IMR-90 (cell line): ENCODE data around the gene C10orf88. TPM values are rescaled to one million over a fixed set of nuclear protein-coding genes. Genes with fewer than 3 reads are reported as not detected.

Experiments used
- ATAC-seq: fragments of 200-7000 bp; cut with Tn5 transposase; 2 replicates; pipeline ENCODE4 v1.9.1; 2020; ENCODE audit warnings: low read depth, mild to moderate bottlenecking, moderate library complexity
- BruUV-seq: library from RNA; stranded (reverse); fragments of 400-500 nt; replicated peaks from 2 replicates; lab custom pipeline; 2021; lab: Mats Ljungman, UMichigan
- CTCF ChIA-PET: fragments of 300-600 bp; formaldehyde crosslinking; extraction: SDS; loops from one replicate; lab custom pipeline; 2021; ENCODE audit warnings: antibody characterized with exemption; lab: Yijun Ruan, JAX
- POLR2A ChIA-PET: fragments of 300-600 bp; sonication (Branson Sonifier 250); formaldehyde crosslinking; loops from one replicate; lab custom pipeline; 2022; ENCODE audit warnings: antibody characterized with exemption; ENCODE audit not compliant: unreplicated experiment; lab: Charles Lee
- DNase-seq: peaks from one replicate; pipeline ENCODE4 v3.0.0; 2013
- H2AFZ ChIP-seq: replicated peaks from 2 replicates; pipeline ENCODE3; 2013; ENCODE audit warnings: low read length, mild to moderate bottlenecking; ENCODE audit not compliant: poor library complexity
- H2AK5ac ChIP-seq: 2 replicates; pipeline ENCODE4 v1.6.1; 2013; ENCODE audit warnings: low read depth, low read length, inconsistent platforms
- H2AK9ac ChIP-seq: replicated peaks from 2 replicates; pipeline ENCODE3; 2013; ENCODE audit warnings: mild to moderate bottlenecking, low read depth, low read length, moderate library complexity; ENCODE audit not compliant: poor library complexity
- H2BK120ac ChIP-seq: 2 replicates; pipeline ENCODE4 v1.6.1; 2013; ENCODE audit warnings: low read depth, low read length, inconsistent platforms
- H2BK15ac ChIP-seq: 3 replicates; pipeline ENCODE4 v1.6.1; 2013; ENCODE audit warnings: low read depth, low read length, inconsistent platforms
- H2BK20ac ChIP-seq: 2 replicates; pipeline ENCODE4 v1.6.1; 2013; ENCODE audit warnings: low read depth, mild to moderate bottlenecking, inconsistent platforms, low read length, moderate library complexity
- H2BK5ac ChIP-seq: 2 replicates; pipeline ENCODE4 v1.6.1; 2013; ENCODE audit warnings: mild to moderate bottlenecking, low read depth, low read length, inconsistent platforms; ENCODE audit not compliant: poor library complexity, severe bottlenecking
- H3K14ac ChIP-seq: replicated peaks from 2 replicates; pipeline ENCODE4 v1.6.1; 2013; ENCODE audit warnings: low read depth, low read length, inconsistent platforms
- H3K18ac ChIP-seq: 2 replicates; pipeline ENCODE4 v1.6.1; 2013; ENCODE audit warnings: low read depth, low read length, control low read depth
- H3K23ac ChIP-seq: 2 replicates; pipeline ENCODE4 v1.6.1; 2013; ENCODE audit warnings: low read depth, low read length, inconsistent platforms
- H3K27ac ChIP-seq: 2 replicates; pipeline ENCODE4 v1.5.1; 2013; ENCODE audit warnings: mild to moderate bottlenecking, control low read depth, low read length; ENCODE audit not compliant: insufficient read depth
- H3K27me3 ChIP-seq: 2 replicates; pipeline ENCODE4 v1.6.1; 2013; ENCODE audit warnings: low read length; ENCODE audit not compliant: control insufficient read depth, insufficient read depth
- H3K36me3 ChIP-seq: 2 replicates; pipeline ENCODE4 v1.6.1; 2013; ENCODE audit warnings: low read length, mixed read lengths; ENCODE audit not compliant: control insufficient read depth, insufficient read depth
- H3K4ac ChIP-seq: 2 replicates; pipeline ENCODE4 v1.6.1; 2013; ENCODE audit warnings: low read depth, low read length, inconsistent platforms
- H3K4me1 ChIP-seq: 2 replicates; pipeline ENCODE4 v1.6.1; 2013; ENCODE audit warnings: low read length, mixed read lengths; ENCODE audit not compliant: control insufficient read depth, insufficient read depth
- H3K4me2 ChIP-seq: 2 replicates; pipeline ENCODE4 v1.6.1; 2013; ENCODE audit warnings: low read depth, mild to moderate bottlenecking, control low read depth, low read length, moderate library complexity
- H3K4me3 ChIP-seq: 2 replicates; pipeline ENCODE4 v1.5.1; 2013; ENCODE audit warnings: low read depth, mild to moderate bottlenecking, control low read depth, low read length, moderate library complexity; ENCODE audit not compliant: insufficient read depth
- H3K56ac ChIP-seq: 2 replicates; pipeline ENCODE4 v1.6.1; 2013; ENCODE audit warnings: low read length, inconsistent platforms; ENCODE audit not compliant: insufficient read depth; ENCODE audit errors: extremely low read depth
- H3K79me1 ChIP-seq, 2 experiments: 2 replicates each; pipeline ENCODE4 v1.6.1; 2013; ENCODE audit warnings: low read length in 2 of 2, inconsistent platforms in 1 of 2, low read depth in 1 of 2
- H3K9ac ChIP-seq: 2 replicates; pipeline ENCODE4 v1.6.1; 2013; ENCODE audit warnings: low read depth, low read length, control low read depth
- H3K9me1 ChIP-seq: 2 replicates; pipeline ENCODE4 v1.6.1; 2013; ENCODE audit warnings: low read length, inconsistent platforms; ENCODE audit not compliant: insufficient read depth
- H3K9me3 ChIP-seq: 2 replicates; pipeline ENCODE4 v1.6.1; 2013; ENCODE audit warnings: low read length; ENCODE audit not compliant: control insufficient read depth, insufficient read depth
- H4K20me1 ChIP-seq: 2 replicates; pipeline ENCODE4 v1.6.1; 2013; ENCODE audit warnings: low read length, inconsistent platforms; ENCODE audit not compliant: insufficient read depth
- H4K5ac ChIP-seq: 2 replicates; pipeline ENCODE4 v1.6.1; 2013; ENCODE audit warnings: mild to moderate bottlenecking, low read depth, low read length, control low read depth
- H4K8ac ChIP-seq, 2 experiments: 2 replicates each; pipeline ENCODE4 v1.6.1; 2013; ENCODE audit warnings: low read depth in 2 of 2, low read length in 2 of 2, control low read depth in 1 of 2, inconsistent platforms in 1 of 2
- H4K91ac ChIP-seq: 2 replicates; pipeline ENCODE4 v1.6.1; 2013; ENCODE audit warnings: low read depth, low read length, inconsistent platforms; ENCODE audit not compliant: insufficient read depth
- BHLHE40 ChIP-seq: fragments of 150-350 bp; IDR thresholded peaks from 2 replicates; pipeline ENCODE4 v1.6.1; 2016; ENCODE audit warnings: mild to moderate bottlenecking, low read depth, low read length
- CEBPB ChIP-seq: IDR thresholded peaks from 2 replicates; pipeline ENCODE4 v1.6.1; 2012; ENCODE audit warnings: low read depth, low read length, improper control_type of control experiment
- CHD1 ChIP-seq: IDR thresholded peaks from 2 replicates; pipeline ENCODE4 v1.6.1; 2012; ENCODE audit warnings: low read depth, low read length, improper control_type of control experiment
- MAFK ChIP-seq: IDR thresholded peaks from 2 replicates; pipeline ENCODE4 v1.6.1; 2012; ENCODE audit warnings: low read depth, low read length, improper control_type of control experiment
- MXI1 ChIP-seq: IDR thresholded peaks from 2 replicates; pipeline ENCODE4 v1.6.1; 2012; ENCODE audit warnings: low read depth, mild to moderate bottlenecking, low read length, moderate library complexity, borderline replicate concordance
- NFE2L2 ChIP-seq: fragments of 150-350 bp; IDR thresholded peaks from 2 replicates; pipeline ENCODE4 v1.6.1; 2016; ENCODE audit warnings: low read depth, mild to moderate bottlenecking, low read length
- POLR2A ChIP-seq: IDR thresholded peaks from 2 replicates; pipeline ENCODE4 v1.6.1; 2012; ENCODE audit warnings: mild to moderate bottlenecking, low read depth, low read length
- RAD21 ChIP-seq: IDR thresholded peaks from 2 replicates; pipeline ENCODE4 v1.6.1; 2012; ENCODE audit warnings: low read length, improper control_type of control experiment
- RCOR1 ChIP-seq: IDR thresholded peaks from 2 replicates; pipeline ENCODE4 v1.6.1; 2012; ENCODE audit warnings: mild to moderate bottlenecking, low read length, improper control_type of control experiment; ENCODE audit not compliant: insufficient replicate concordance
- RFX5 ChIP-seq: IDR thresholded peaks from 2 replicates; pipeline ENCODE4 v1.8.0; 2012; ENCODE audit warnings: low read depth, mild to moderate bottlenecking, low read length, moderate library complexity
- SMC3 ChIP-seq: fragments of 150-350 bp; IDR thresholded peaks from 2 replicates; pipeline ENCODE4 v1.6.1; 2016; ENCODE audit warnings: low read depth, mild to moderate bottlenecking, antibody characterized with exemption, low read length, moderate library complexity
- WGBS, 2 experiments: methylation state at CpG; one replicate each; pipeline versions ENCODE4 v1.1.5 to v1.1.7; 2013; ENCODE audit warnings: missing lambda C conversion rate in 2 of 2; ENCODE audit not compliant: insufficient read length in 1 of 2; ENCODE audit errors: extremely low coverage in 2 of 2; 5-methylcytosine and 5-hydroxymethylcytosine counted together
- dilution Hi-C: fragments of 300-500 bp; cut with HindIII; formaldehyde crosslinking; loops from one replicate; pipeline ENCODE4 v1.14.3; 2018; ENCODE audit warnings: low sequenced_read_pairs; ENCODE audit not compliant: unreplicated experiment
- in situ Hi-C: fragments of 300-500 bp; cut with MboI; formaldehyde crosslinking; loops from 3 replicates; pipeline ENCODE4 v1.14.3; 2019; ENCODE audit warnings: low sequenced_read_pairs, inconsistent platforms, mixed read lengths
- intact Hi-C: fragments of 100-400 bp; cut with micrococcal nuclease; formaldehyde crosslinking; loops from 2 replicates; pipeline ENCODE4 v1.10.0; 2022
- polyA plus RNA-seq, 3 experiments: library from polyadenylated mRNA; depleted of rRNA; stranded (reverse); fragments of >200 nt; gene quantifications; 2 replicates each; pipeline ENCODE4 v1.2.3, GENCODE V29; 2012; ENCODE audit warnings: low replicate concordance in 1 of 3
- total RNA-seq: library from RNA; depleted of rRNA; stranded (reverse); fragments of >200 nt; gene quantifications from 2 replicates; pipeline ENCODE4 v1.2.3, GENCODE V29; 2012
- TF ChIP-seq, protein P1 (sequence below): fragments of 150-350 bp; IDR thresholded peaks from 2 replicates; pipeline ENCODE4 v1.6.1; 2016; ENCODE audit warnings: low read depth, mild to moderate bottlenecking, low read length, moderate library complexity, borderline replicate concordance
- TF ChIP-seq, protein P2 (sequence below): conservative IDR thresholded peaks from 2 replicates; pipeline ENCODE4 v1.5.1; 2012; ENCODE audit warnings: mild to moderate bottlenecking, low read depth, low read length, improper control_type of control experiment

The C10orf88 gene
- total and polyA plus RNA-seq, 2 of the 4 experiments (the other 2 are of a cell fraction): 5.9 to 12.2 TPM

DNA sequence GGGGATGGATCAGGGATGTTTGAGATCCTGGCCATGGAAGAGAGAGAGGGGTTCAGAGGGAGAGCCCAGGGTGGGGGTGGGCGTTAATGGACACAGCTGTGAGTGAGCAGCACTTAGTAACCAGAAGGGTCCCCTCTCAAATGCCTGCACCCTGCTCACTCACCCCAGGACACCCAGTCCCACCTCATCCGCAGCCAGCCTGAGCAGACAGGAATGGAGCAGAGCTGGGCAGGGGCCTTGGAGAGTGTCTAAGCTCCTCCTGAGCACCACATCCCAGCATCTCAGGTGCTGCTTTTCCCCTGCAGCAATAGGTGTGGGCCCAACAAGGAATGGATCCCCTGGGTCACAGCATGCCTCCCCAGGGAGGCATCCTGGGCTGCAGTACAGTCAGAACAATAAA is 38.3 kb downstream of the C10orf88 start:
- intact Hi-C loops (no loop called here), dilution Hi-C loops (no loop called here)
- no peak for DNase-seq

More for the DNA sequence above, 38.3 kb downstream of the C10orf88 start:
- ChIA-PET POLR2A (no interaction called here), CTCF (no interaction called here)
- Histone ChIP-seq H2BK120ac (no peak overlapping the region), H3K18ac (no peak overlapping the region), H2AK5ac (no peak overlapping the region), H3K14ac (no peak overlapping the region), H3K23ac (no peak overlapping the region), H2BK5ac (no peak overlapping the region), H3K27me3 (no peaks in the 10 kb centered on the region), H3K4ac (no peak overlapping the region), H4K5ac (no peak overlapping the region), H2BK20ac (no peak overlapping the region), H3K36me3 (no peaks in the 10 kb centered on the region), H4K20me1 (0 out of 2 replicates have a peak, but pooled peaks cover 3% of the 10 kb centered on the region), H2AK9ac (no peak overlapping the region), H2BK15ac (no peak overlapping the region), H3K4me2 (no peak overlapping the region), H4K91ac (no peak overlapping the region), H4K8ac (no peak overlapping the region), H3K9me3 (no peaks in the 10 kb centered on the region), H3K27ac (no peak overlapping the region), H3K4me1 (no peaks in the 10 kb centered on the region), H3K79me1 (no peaks in the 10 kb centered on the region), H3K9ac (no peak overlapping the region), H3K4me3 (no peak overlapping the region), H2AFZ (no peak overlapping the region), H3K9me1 (no peaks in the 10 kb centered on the region), H3K56ac (no peak overlapping the region)
- no peak for ATAC-seq
- WGBS, 2 experiments: no CpG with 5 or more reads among the region's 2 CpGs
- no peak for TF ChIP-seq RAD21
- TF ChIP-seq RFX5: no peak
- TF ChIP-seq BHLHE40: no peak
- TF ChIP-seq RCOR1: no peak
- no peak for TF ChIP-seq NFE2L2
- TF ChIP-seq MAFK: no peak
- TF ChIP-seq, protein P1, sequence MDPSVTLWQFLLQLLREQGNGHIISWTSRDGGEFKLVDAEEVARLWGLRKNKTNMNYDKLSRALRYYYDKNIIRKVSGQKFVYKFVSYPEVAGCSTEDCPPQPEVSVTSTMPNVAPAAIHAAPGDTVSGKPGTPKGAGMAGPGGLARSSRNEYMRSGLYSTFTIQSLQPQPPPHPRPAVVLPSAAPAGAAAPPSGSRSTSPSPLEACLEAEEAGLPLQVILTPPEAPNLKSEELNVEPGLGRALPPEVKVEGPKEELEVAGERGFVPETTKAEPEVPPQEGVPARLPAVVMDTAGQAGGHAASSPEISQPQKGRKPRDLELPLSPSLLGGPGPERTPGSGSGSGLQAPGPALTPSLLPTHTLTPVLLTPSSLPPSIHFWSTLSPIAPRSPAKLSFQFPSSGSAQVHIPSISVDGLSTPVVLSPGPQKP: no peak
- TF ChIP-seq, protein P2, sequence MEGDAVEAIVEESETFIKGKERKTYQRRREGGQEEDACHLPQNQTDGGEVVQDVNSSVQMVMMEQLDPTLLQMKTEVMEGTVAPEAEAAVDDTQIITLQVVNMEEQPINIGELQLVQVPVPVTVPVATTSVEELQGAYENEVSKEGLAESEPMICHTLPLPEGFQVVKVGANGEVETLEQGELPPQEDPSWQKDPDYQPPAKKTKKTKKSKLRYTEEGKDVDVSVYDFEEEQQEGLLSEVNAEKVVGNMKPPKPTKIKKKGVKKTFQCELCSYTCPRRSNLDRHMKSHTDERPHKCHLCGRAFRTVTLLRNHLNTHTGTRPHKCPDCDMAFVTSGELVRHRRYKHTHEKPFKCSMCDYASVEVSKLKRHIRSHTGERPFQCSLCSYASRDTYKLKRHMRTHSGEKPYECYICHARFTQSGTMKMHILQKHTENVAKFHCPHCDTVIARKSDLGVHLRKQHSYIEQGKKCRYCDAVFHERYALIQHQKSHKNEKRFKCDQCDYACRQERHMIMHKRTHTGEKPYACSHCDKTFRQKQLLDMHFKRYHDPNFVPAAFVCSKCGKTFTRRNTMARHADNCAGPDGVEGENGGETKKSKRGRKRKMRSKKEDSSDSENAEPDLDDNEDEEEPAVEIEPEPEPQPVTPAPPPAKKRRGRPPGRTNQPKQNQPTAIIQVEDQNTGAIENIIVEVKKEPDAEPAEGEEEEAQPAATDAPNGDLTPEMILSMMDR: no peak
- TF ChIP-seq CHD1: no peak
- no peak for TF ChIP-seq POLR2A
- no peak for TF ChIP-seq SMC3
- no peak for TF ChIP-seq CEBPB
- TF ChIP-seq MXI1: no peak
- in situ Hi-C loops: no loop called here
- BruUV-seq: no TSS peak
